ENCODE measurements around the gene OGFR. TPM values are rescaled to one million over a fixed set of nuclear protein-coding genes. Genes with fewer than 3 reads are reported as not detected.

Gene OGFR
- total RNA-seq, 1 donor, result 39.1 TPM

DNA sequence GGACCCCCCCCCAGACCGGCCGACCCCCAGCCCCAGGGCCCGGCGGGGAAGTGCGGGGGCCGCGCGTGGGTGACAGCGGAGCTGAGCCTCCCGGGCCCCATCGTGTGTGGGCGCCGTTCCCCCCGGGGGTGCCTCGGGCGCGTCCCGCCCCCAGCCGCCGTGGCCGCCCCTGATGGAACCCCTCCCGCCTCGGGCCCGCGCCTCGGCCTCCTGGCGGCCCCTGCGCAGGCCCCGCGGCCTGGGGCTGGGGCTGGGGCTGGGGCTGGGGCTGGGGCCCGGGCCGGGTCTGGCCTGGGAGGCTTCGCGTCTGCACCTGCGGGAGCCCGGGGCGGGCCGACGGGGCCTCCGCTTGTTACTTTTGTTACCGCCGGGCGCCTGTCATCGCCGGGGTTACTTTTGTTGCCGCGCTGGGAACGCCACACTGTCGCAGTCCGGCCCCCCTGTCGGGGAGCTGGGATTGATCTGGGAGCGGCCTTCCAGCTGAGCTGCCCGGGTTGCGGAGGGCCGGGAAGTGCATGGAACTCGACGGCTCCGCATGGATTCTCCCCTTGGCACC lies 598 bp downstream of the OGFR start:
- no peaks in the 10 kb centered on the region for H3K9me3 ChIP-seq (ENCODE audit: low read depth, low read length)
- TF ChIP-seq, protein P1, sequence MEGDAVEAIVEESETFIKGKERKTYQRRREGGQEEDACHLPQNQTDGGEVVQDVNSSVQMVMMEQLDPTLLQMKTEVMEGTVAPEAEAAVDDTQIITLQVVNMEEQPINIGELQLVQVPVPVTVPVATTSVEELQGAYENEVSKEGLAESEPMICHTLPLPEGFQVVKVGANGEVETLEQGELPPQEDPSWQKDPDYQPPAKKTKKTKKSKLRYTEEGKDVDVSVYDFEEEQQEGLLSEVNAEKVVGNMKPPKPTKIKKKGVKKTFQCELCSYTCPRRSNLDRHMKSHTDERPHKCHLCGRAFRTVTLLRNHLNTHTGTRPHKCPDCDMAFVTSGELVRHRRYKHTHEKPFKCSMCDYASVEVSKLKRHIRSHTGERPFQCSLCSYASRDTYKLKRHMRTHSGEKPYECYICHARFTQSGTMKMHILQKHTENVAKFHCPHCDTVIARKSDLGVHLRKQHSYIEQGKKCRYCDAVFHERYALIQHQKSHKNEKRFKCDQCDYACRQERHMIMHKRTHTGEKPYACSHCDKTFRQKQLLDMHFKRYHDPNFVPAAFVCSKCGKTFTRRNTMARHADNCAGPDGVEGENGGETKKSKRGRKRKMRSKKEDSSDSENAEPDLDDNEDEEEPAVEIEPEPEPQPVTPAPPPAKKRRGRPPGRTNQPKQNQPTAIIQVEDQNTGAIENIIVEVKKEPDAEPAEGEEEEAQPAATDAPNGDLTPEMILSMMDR (IDR thresholded peaks at IDR 0.05; ENCODE audit: extremely low read depth, low read depth, low read length), result no peak
- H3K4me2 ChIP-seq (ENCODE audit: insufficient read depth, low read length), result peak overlapping the region; percentile 88
- H3K4me3 ChIP-seq (ENCODE audit: insufficient read depth, low read length), result peak overlapping the region; percentile 87
- H3K27me3 ChIP-seq (ENCODE audit: insufficient read depth, low read length), result no peaks in the 10 kb centered on the region
- H4K20me1 ChIP-seq (ENCODE audit: insufficient read depth, low read length), result peaks cover 43% of the 10 kb centered on the region
- H3K79me2 ChIP-seq (ENCODE audit: insufficient read depth, low read length), result peaks cover 32% of the 10 kb centered on the region
- H3K27ac ChIP-seq (ENCODE audit: low read depth, low read length), result peak overlapping the region; percentile 61
- H2AFZ ChIP-seq (ENCODE audit: low read length), result peak overlapping the region; percentile 51
- peak; percentile 97 for DNase-seq (ENCODE audit: insufficient read length, low spot score, missing footprints)
- peaks cover 27% of the 10 kb centered on the region for H3K36me3 ChIP-seq (ENCODE audit: insufficient read depth, low read length)
- peaks cover 14% of the 10 kb centered on the region for H3K4me1 ChIP-seq (ENCODE audit: insufficient read depth, low read length)

DNA sequence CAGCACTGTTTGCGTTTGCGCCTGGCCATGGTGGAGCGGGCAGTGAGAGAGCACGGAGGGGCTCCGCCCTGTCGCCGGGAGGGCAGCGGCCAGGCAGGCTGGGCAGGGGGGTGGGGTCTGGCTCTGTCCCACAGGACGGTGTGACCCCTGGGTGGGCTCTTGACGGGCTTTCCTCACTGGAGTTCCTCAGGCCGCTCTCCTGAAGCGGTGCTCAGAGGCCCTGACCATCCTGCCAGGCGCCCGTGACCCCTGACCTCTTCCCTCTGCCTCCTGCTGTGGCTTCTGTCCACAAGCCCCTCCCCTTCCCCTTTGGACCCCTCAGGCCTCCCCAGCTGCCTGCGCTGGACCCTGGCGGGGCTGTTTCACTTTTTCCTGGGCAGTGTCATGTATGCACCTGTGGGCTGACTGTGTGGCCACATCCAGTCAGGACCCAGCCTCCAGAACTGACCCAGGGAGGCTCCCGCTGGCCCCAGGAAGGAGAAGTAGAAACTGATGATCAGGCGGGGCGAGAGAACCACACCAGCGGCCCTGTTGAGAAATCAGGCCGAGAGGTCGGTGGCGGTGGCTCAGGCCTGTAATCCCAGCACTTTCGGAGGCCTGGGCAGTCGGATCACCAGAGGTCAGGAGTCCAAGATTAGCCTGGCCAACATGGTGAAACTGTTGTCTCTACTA lies 1.2 kb downstream of the OGFR start:
- no peaks in the 10 kb centered on the region for H3K9me3 ChIP-seq (ENCODE audit: low read depth, low read length)
- H4K20me1 ChIP-seq (ENCODE audit: insufficient read depth, low read length), result peaks cover 48% of the 10 kb centered on the region
- TF ChIP-seq, protein P1 (IDR thresholded peaks at IDR 0.05; ENCODE audit: extremely low read depth, low read depth, low read length), result no peak
- peaks cover 32% of the 10 kb centered on the region for H3K79me2 ChIP-seq (ENCODE audit: insufficient read depth, low read length)
- peak overlapping the region; percentile 88 for H3K4me2 ChIP-seq (ENCODE audit: insufficient read depth, low read length)
- peak overlapping the region; percentile 51 for H2AFZ ChIP-seq (ENCODE audit: low read length)
- peaks cover 33% of the 10 kb centered on the region for H3K36me3 ChIP-seq (ENCODE audit: insufficient read depth, low read length)
- peak overlapping the region; percentile 87 for H3K4me3 ChIP-seq (ENCODE audit: insufficient read depth, low read length)
- H3K4me1 ChIP-seq (ENCODE audit: insufficient read depth, low read length), result peaks cover 14% of the 10 kb centered on the region
- H3K27ac ChIP-seq (ENCODE audit: low read depth, low read length), result peak overlapping the region; percentile 61
- H3K27me3 ChIP-seq (ENCODE audit: insufficient read depth, low read length), result no peaks in the 10 kb centered on the region
- no peak for DNase-seq (ENCODE audit: insufficient read length, low spot score, missing footprints)

DNA sequence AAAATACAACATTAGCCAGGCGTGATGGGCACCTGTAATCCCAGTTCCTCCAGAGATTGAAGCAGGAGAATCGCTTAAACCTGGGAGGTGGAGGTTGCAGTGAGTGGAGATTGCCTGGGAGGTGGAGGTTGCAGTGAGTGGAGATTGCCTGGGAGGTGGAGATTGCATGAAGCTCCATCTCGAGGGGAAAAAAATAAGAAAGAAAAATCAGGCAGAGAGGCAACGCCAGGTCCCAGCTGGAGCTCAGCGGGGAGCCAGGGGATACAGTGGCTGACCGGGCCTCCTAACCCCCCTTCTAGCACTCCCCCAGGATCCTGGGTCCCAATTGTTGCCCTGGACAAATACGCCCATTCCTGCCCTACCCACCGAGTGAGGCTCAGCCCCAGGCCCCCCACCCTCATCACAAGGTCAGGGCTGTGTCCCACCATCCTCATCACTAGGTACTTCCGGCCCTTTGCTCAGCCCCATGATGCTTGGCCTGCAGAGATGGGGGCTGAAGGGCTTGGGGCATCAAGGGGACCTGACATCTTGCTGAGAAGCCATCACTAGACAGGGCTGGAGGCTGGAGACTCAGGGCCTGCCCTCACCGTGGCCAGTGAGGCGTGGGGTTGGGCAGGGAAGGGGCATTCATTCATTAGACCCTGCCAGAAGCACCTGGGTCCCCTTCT lies 1.9 kb downstream of the OGFR start:
- H3K36me3 ChIP-seq (ENCODE audit: insufficient read depth, low read length), result peaks cover 35% of the 10 kb centered on the region
- peaks cover 32% of the 10 kb centered on the region for H3K79me2 ChIP-seq (ENCODE audit: insufficient read depth, low read length)
- H2AFZ ChIP-seq (ENCODE audit: low read length), result no peak overlapping the region
- peaks cover 14% of the 10 kb centered on the region for H3K4me1 ChIP-seq (ENCODE audit: insufficient read depth, low read length)
- H3K27ac ChIP-seq (ENCODE audit: low read depth, low read length), result peak overlapping the region; percentile 61
- no peak for DNase-seq (ENCODE audit: insufficient read length, low spot score, missing footprints)
- H3K9me3 ChIP-seq (ENCODE audit: low read depth, low read length), result no peaks in the 10 kb centered on the region
- TF ChIP-seq, protein P1 (IDR thresholded peaks at IDR 0.05; ENCODE audit: extremely low read depth, low read depth, low read length), result no peak
- peak overlapping the region; percentile 87 for H3K4me3 ChIP-seq (ENCODE audit: insufficient read depth, low read length)
- peak overlapping the region; percentile 88 for H3K4me2 ChIP-seq (ENCODE audit: insufficient read depth, low read length)
- no peaks in the 10 kb centered on the region for H3K27me3 ChIP-seq (ENCODE audit: insufficient read depth, low read length)
- peaks cover 48% of the 10 kb centered on the region for H4K20me1 ChIP-seq (ENCODE audit: insufficient read depth, low read length)
